Endothelial cell (in vitro differentiated cells): ENCODE measurements around the gene MSANTD2. TPM values are rescaled to one million over a fixed set of nuclear protein-coding genes. Genes with fewer than 3 reads are reported as not detected.

ENCODE experiments used
- DNase-seq: peaks from one replicate; pipeline ENCODE4 v3.0.0; 2021; ENCODE audit warnings: low spot score
- H3K27ac Mint-ChIP-seq: one replicate; pipeline ENCODE4 v1.8.0; 2021; ENCODE audit warnings: mixed read lengths, inconsistent platforms; ENCODE audit not compliant: unreplicated experiment
- H3K27me3 Mint-ChIP-seq: one replicate; pipeline ENCODE4 v1.8.0; 2021; ENCODE audit warnings: mild to moderate bottlenecking, moderate library complexity, mixed read lengths, inconsistent platforms; ENCODE audit not compliant: unreplicated experiment
- H3K36me3 Mint-ChIP-seq: one replicate; pipeline ENCODE4 v1.8.0; 2021; ENCODE audit warnings: mild to moderate bottlenecking, low read depth, mixed read lengths, inconsistent platforms; ENCODE audit not compliant: unreplicated experiment
- H3K4me1 Mint-ChIP-seq: one replicate; pipeline ENCODE4 v1.8.0; 2021; ENCODE audit warnings: mild to moderate bottlenecking, mixed read lengths, inconsistent platforms; ENCODE audit not compliant: unreplicated experiment
- H3K4me3 Mint-ChIP-seq: one replicate; pipeline ENCODE4 v1.8.0; 2021; ENCODE audit warnings: mild to moderate bottlenecking, mixed read lengths, inconsistent platforms; ENCODE audit not compliant: unreplicated experiment
- H3K9me3 Mint-ChIP-seq: one replicate; pipeline ENCODE4 v1.8.0; 2021; ENCODE audit warnings: mixed read lengths, inconsistent platforms; ENCODE audit not compliant: unreplicated experiment
- total RNA-seq: library from RNA; stranded (reverse); fragmentation: NEBNext Ultra II Directional; extraction: Animal tissue kit (Norgen Biotek cat#: 25700); gene quantifications from one replicate; pipeline ENCODE4 v1.2.1, GENCODE V29; 2021; ENCODE audit not compliant: unreplicated experiment
- TF ChIP-seq, protein P1 (sequence below): fragments of 200-600 bp; sonication (generic); IDR thresholded peaks from one replicate; pipeline ENCODE4 v1.5.0; 2021; ENCODE audit warnings: antibody characterized with exemption; ENCODE audit not compliant: unreplicated experiment

Gene MSANTD2
- total RNA-seq, 1 donor from 2014 or later, result 32.4 TPM

DNA sequence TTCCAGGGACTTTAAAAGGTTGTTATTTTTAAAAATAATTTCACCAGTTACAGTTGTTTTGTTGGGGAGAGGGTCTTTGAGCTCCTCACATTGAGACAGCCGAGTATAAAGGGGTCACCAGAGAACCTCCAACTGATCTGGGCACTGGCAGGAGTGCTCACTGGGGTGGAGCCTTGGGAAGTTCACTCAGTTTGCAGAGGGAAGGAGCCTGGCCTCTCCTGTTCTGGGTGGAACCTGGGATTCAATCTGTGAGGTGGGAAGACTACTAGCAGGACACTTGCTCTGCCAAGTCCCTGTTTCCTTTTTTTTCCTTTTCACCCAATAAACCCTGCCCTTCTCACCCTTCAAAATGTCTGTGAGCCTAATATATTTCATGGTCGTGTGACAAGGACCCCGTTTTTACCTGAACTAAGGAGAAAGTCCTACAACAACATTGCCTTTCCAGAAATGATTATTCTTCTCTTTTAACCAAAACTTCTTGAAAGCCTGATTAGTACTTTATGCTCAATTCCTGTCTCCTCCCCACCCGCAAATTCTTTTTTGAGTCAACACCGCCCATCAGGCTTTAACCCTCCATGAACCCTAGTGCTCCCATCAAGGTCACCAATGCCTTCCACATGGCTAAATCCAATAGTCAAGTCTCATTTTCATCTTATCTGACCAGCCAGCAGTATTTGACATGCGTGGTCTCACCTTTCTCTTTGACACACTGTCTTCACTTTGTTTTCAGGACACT lies 22.0 kb upstream of the MSANTD2 start:
- Mint-ChIP-seq H3K4me1 (no peaks in the 10 kb centered on the region), H3K27ac (no peak overlapping the region), H3K27me3 (peaks cover 2% of the 10 kb centered on the region), H3K36me3 (no peaks in the 10 kb centered on the region), H3K9me3 (no peaks in the 10 kb centered on the region), H3K4me3 (no peak overlapping the region)
- TF ChIP-seq, protein P1, sequence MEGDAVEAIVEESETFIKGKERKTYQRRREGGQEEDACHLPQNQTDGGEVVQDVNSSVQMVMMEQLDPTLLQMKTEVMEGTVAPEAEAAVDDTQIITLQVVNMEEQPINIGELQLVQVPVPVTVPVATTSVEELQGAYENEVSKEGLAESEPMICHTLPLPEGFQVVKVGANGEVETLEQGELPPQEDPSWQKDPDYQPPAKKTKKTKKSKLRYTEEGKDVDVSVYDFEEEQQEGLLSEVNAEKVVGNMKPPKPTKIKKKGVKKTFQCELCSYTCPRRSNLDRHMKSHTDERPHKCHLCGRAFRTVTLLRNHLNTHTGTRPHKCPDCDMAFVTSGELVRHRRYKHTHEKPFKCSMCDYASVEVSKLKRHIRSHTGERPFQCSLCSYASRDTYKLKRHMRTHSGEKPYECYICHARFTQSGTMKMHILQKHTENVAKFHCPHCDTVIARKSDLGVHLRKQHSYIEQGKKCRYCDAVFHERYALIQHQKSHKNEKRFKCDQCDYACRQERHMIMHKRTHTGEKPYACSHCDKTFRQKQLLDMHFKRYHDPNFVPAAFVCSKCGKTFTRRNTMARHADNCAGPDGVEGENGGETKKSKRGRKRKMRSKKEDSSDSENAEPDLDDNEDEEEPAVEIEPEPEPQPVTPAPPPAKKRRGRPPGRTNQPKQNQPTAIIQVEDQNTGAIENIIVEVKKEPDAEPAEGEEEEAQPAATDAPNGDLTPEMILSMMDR, result no peak
- no peak for DNase-seq

DNA sequence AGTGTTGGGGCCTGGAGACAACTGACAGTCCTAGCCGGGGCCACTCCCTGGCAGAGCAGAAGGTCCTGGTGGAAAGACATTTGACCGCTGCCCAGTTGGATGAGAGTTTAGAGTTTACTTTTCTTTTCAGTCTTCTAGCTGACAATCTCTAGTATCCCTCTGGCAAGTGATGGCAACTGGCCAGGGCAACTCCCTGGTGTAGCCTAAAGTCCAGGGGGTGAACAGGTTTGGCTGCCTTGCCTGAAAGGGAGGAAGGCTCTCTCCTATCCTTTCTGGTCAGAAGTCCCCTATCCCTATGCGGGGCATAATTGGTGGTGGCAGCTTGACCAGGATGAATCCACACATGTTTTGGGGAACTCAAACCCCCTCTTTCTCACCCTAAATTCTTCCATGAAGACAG lies 16.8 kb upstream of the MSANTD2 start:
- peaks cover 6% of the 10 kb centered on the region for H3K4me1 Mint-ChIP-seq

DNA sequence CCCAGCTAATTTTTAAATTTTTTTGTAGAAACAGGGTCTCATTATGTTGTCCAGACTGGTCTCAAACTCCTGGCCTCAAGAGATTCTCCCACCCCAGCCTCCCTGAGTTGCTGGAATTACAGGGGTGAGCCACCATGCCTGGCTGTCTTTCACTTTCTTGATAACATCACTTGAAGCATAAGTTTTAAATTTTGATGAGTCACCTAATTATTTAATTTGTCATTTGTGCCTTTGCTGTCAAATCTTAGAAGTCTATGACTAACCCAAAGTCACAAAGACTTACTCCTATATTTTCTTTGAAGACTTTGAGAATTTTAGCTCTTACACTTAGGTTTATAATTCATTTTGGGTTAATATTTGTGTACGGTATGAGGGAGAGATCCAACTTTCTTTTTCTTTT lies 14.5 kb upstream of the MSANTD2 start:
- peaks cover 4% of the 10 kb centered on the region for H3K27me3 Mint-ChIP-seq
- TF ChIP-seq, protein P1, result no peak

More for the DNA sequence above, 16.8 kb upstream of the MSANTD2 start:
- Mint-ChIP-seq H3K27ac (no peak overlapping the region), H3K9me3 (no peaks in the 10 kb centered on the region), H3K36me3 (no peaks in the 10 kb centered on the region), H3K27me3 (peaks cover 4% of the 10 kb centered on the region), H3K4me3 (no peak overlapping the region)
- TF ChIP-seq, protein P1, result no peak
- no peak for DNase-seq

DNA sequence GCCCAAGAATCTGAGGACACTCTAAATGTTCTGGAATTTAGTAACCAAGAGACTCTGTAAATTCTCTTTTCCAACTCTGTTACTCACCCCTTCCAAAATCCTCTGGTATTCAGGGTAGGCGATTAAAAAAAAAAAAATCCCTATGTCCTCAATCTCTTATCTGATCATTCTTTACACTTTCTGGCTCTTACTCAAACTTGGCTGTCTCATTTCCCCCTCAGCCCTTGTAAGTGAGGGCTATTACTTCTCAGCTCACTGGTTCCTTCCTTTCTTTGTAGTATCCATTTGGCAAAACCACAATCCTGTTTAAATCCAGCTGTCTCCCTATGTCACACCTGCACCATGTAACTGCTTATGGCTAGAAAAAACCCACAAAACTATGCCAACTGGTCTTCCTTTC lies 12.7 kb upstream of the MSANTD2 start:
- TF ChIP-seq, protein P1, result no peak
- Mint-ChIP-seq H3K4me3 (no peak overlapping the region), H3K36me3 (no peaks in the 10 kb centered on the region), H3K27me3 (peaks cover 7% of the 10 kb centered on the region), H3K4me1 (peaks cover 13% of the 10 kb centered on the region), H3K9me3 (no peaks in the 10 kb centered on the region), H3K27ac (no peak overlapping the region)
- DNase-seq, result no peak

More for the DNA sequence above, 14.5 kb upstream of the MSANTD2 start:
- H3K4me3 Mint-ChIP-seq, result no peak overlapping the region
- no peaks in the 10 kb centered on the region for H3K36me3 Mint-ChIP-seq
- H3K27ac Mint-ChIP-seq, result no peak overlapping the region
- peaks cover 13% of the 10 kb centered on the region for H3K4me1 Mint-ChIP-seq
- DNase-seq, result no peak
- no peaks in the 10 kb centered on the region for H3K9me3 Mint-ChIP-seq

DNA sequence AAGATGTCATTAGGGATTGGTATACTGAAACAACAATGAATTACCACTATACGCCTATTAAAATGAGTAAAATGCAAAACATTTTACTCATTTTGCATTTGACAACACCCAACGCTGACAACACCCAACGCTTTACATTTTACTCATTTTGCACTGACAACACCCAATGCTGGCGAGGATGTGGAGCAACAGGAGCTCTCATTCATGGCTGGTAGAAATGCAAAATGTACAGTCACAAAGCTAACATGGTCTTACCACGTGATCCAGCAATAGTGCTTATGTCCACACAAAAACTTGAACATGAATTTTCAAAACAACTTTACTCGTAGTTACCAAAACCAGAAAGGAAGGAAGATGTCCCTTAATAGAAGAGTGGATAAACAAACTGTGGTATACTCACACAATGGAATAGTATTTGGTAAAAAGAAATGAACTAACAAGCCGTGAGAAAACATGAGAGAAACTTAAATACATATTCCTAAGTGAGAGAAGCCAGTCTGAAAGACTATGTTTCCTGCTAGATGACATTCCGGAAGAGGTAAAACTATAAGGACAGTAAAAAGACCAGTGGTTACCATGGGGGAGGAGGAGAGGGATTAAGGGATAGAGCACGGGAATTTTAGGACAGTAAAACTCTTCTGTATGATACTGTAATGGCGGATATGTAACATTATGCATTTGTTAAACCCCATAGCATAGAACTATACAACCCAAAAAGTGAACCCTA lies 11.4 kb upstream of the MSANTD2 start:
- Mint-ChIP-seq H3K27ac (no peak overlapping the region), H3K9me3 (no peaks in the 10 kb centered on the region), H3K36me3 (no peaks in the 10 kb centered on the region), H3K27me3 (peaks cover 5% of the 10 kb centered on the region), H3K4me3 (no peak overlapping the region), H3K4me1 (peaks cover 13% of the 10 kb centered on the region)
- TF ChIP-seq, protein P1, result no peak
- DNase-seq, result no peak
